Fibroblast of lung (primary cell): ENCODE data around the gene WARS2. TPM values are rescaled to one million over a fixed set of nuclear protein-coding genes. Genes with fewer than 3 reads are reported as not detected.
"Not testable (repeated sequence)": the region's sequence is repeated elsewhere in the genome, so short reads cannot be mapped to it uniquely, and the experiment has no call there.

Experiments
- DNase-seq, 2 donors: peaks; one replicate each; pipeline versions ENCODE4 v3.0.0 to v3.0.0-alpha.2; 2010; ENCODE audit warnings: low read depth in 2 of 2
- H2AFZ ChIP-seq: 2 replicates; pipeline ENCODE4 v1.5.1; 2012; ENCODE audit warnings: low read length, control low read depth, inconsistent platforms
- H3K27ac ChIP-seq: 2 replicates; pipeline ENCODE4 v1.5.1; 2011; ENCODE audit warnings: low read length, control low read depth; ENCODE audit not compliant: insufficient read depth
- H3K27me3 ChIP-seq: 2 replicates; pipeline ENCODE4 v1.5.1; 2011; ENCODE audit warnings: mild to moderate bottlenecking, low read length; ENCODE audit not compliant: control insufficient read depth, insufficient read depth
- H3K36me3 ChIP-seq: 2 replicates; pipeline ENCODE4 v1.5.1; 2011; ENCODE audit warnings: low read length; ENCODE audit not compliant: control insufficient read depth, insufficient read depth
- H3K4me1 ChIP-seq: 2 replicates; pipeline ENCODE4 v1.5.1; 2011; ENCODE audit warnings: low read length; ENCODE audit not compliant: control insufficient read depth, insufficient read depth; ENCODE audit errors: extremely low read depth
- H3K4me2 ChIP-seq: 2 replicates; pipeline ENCODE4 v1.5.1; 2011; ENCODE audit warnings: low read length, control low read depth; ENCODE audit not compliant: insufficient read depth; ENCODE audit errors: extremely low read depth
- H3K4me3 ChIP-seq, 4 experiments: fragments of 200-600 bp in 1 of 4; sonication (generic) in 1 of 4; replicated peaks in 1 of 4; 2 replicates each; pipeline ENCODE4 v1.5.1; 2011 to 2016; ENCODE audit warnings: low read length in 4 of 4, low read depth in 3 of 4, mild to moderate bottlenecking in 3 of 4, control low read depth in 2 of 4, inconsistent platforms in 1 of 4, mixed read lengths in 1 of 4; ENCODE audit not compliant: insufficient read depth in 1 of 4; ENCODE audit errors: control extremely low read depth in 1 of 4
- H3K79me2 ChIP-seq: 2 replicates; pipeline ENCODE4 v1.5.1; 2012; ENCODE audit warnings: mild to moderate bottlenecking, low read length, inconsistent platforms; ENCODE audit not compliant: control insufficient read depth, insufficient read depth
- H3K9ac ChIP-seq: 2 replicates; pipeline ENCODE4 v1.5.1; 2011; ENCODE audit warnings: mild to moderate bottlenecking, low read length, control low read depth; ENCODE audit not compliant: insufficient read depth
- H3K9me3 ChIP-seq: 2 replicates; pipeline ENCODE4 v1.5.1; 2012; ENCODE audit warnings: low read depth, low read length; ENCODE audit not compliant: control insufficient read depth, insufficient read depth
- H4K20me1 ChIP-seq: 2 replicates; pipeline ENCODE4 v1.5.1; 2011; ENCODE audit warnings: low read length; ENCODE audit not compliant: control insufficient read depth, insufficient read depth; ENCODE audit errors: extremely low read depth
- EZH2 ChIP-seq: IDR thresholded peaks from 2 replicates; pipeline ENCODE4 v1.5.1; 2012; ENCODE audit warnings: low read length, control low read depth, mild to moderate bottlenecking; ENCODE audit errors: missing control alignments
- polyA plus RNA-seq, 2 donors: library from polyadenylated mRNA; depleted of rRNA in 1 of 2; stranded (reverse) in 1 of 2; unstranded in 1 of 2; fragments of >200 nt; gene quantifications; 2 replicates each; pipeline ENCODE4 v1.2.1, GENCODE V29; 2011 to 2012; ENCODE audit warnings: missing spikeins in 1 of 2
- total RNA-seq: library from RNA; depleted of rRNA; stranded (reverse); fragments of >200 nt; gene quantifications from 2 replicates; pipeline ENCODE4 v1.2.1, GENCODE V29; 2014
- TF ChIP-seq, protein P1 (sequence below), 2 donors: IDR thresholded peaks in 1 of 2; conservative IDR thresholded peaks in 1 of 2; 1 replicate in 1 of 2; 2 replicates in 1 of 2; pipeline ENCODE4 v1.5.1; 2011 to 2012; ENCODE audit warnings: low read length in 2 of 2, control low read depth in 1 of 2, inconsistent platforms in 1 of 2, low read depth in 1 of 2, mild to moderate bottlenecking in 1 of 2

The WARS2 gene
- total and polyA plus RNA-seq, 2 donors (not counting 1 experiment from before 2014, with no cell fraction given), result 13.3 to 20.3 TPM

DNA sequence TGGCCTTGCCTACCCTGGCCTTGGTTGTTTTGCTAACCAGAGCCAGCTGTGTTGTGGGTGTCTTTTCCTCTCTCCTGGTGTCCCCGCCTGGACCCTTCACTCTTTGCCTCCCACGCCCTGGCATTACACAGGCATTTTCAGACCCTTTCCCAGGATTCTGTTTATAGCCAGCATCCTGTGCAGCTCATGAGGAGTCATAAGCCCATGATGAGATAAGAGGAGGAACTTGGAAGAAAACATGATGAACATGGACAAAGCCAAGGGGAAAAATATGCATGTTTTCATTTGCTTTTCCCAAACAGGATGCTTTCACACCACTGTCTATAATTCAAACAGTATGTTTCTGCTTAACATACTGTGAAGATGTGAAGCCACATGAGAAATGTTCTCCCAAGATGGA, 18.7 kb upstream of the WARS2 start:
- no peaks in the 10 kb centered on the region for H3K36me3 ChIP-seq
- no peaks in the 10 kb centered on the region for H3K9me3 ChIP-seq
- no peaks in the 10 kb centered on the region for H3K79me2 ChIP-seq
- H3K9ac ChIP-seq, result no peak overlapping the region
- no peak overlapping the region for H3K4me3 ChIP-seq
- no peak overlapping the region for H2AFZ ChIP-seq
- no peaks in the 10 kb centered on the region for H3K27me3 ChIP-seq
- TF ChIP-seq EZH2, result no peak
- TF ChIP-seq, protein P1, sequence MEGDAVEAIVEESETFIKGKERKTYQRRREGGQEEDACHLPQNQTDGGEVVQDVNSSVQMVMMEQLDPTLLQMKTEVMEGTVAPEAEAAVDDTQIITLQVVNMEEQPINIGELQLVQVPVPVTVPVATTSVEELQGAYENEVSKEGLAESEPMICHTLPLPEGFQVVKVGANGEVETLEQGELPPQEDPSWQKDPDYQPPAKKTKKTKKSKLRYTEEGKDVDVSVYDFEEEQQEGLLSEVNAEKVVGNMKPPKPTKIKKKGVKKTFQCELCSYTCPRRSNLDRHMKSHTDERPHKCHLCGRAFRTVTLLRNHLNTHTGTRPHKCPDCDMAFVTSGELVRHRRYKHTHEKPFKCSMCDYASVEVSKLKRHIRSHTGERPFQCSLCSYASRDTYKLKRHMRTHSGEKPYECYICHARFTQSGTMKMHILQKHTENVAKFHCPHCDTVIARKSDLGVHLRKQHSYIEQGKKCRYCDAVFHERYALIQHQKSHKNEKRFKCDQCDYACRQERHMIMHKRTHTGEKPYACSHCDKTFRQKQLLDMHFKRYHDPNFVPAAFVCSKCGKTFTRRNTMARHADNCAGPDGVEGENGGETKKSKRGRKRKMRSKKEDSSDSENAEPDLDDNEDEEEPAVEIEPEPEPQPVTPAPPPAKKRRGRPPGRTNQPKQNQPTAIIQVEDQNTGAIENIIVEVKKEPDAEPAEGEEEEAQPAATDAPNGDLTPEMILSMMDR (conservative IDR thresholded peaks at IDR 0.05 in 1 of 2, IDR thresholded peaks at IDR 0.05 in 1 of 2; ENCODE audit: low read depth in 1 of 2, low read length in 2 of 2), result no peak
- no peaks in the 10 kb centered on the region for H4K20me1 ChIP-seq
- peaks cover 2% of the 10 kb centered on the region for H3K4me1 ChIP-seq
- H3K4me2 ChIP-seq, result no peak overlapping the region
- H3K27ac ChIP-seq, result peak overlapping the region; percentile 26
- DNase-seq, result peak in 1 of 2 donors; percentile 15

DNA sequence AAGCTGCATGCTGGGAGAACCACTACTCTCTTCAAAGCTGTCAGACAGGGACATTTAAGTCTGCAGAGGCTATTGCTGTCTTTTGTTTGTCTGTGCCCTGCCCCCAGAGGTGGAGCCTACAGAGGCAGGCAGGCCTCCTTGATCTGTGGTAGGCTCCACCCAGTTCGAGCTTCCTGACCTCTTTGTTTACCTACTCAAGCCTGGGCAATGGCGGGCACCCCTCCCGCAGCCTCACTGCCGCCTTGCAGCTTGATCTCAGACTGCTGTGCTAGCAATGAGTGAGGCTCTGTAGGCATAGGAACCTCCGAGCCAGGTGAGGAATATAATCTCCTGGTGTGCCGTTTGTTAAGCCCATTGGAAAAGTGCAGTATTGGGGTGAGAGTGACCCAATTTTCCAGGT, 16.3 kb upstream of the WARS2 start:
- not testable (repeated sequence) for H2AFZ ChIP-seq, H3K4me3 ChIP-seq, DNase-seq, H3K9me3 ChIP-seq, H3K4me1 ChIP-seq, H3K9ac ChIP-seq, H4K20me1 ChIP-seq, H3K36me3 ChIP-seq, H3K79me2 ChIP-seq, H3K27me3 ChIP-seq, H3K4me2 ChIP-seq, H3K27ac ChIP-seq

DNA sequence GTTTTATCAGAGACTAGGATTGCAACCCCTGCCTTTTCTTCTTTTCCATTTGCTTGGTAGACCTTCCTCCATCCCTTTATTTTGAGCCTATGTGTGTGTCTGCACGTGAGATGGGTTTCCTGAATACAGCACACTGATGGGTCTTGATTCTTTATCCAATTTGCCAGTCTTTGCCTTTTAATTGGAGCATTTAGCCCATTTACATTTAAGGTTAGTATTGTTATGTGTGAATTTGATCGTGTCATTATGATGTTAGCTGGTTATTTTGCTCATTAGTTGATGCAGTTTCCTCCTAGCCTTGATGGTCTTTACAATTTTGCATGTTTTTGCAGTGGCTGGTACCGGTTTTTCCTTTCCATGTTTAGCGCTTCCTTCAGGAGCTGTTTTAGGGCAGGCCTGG, 14.6 kb upstream of the WARS2 start:
- not testable (repeated sequence) for H3K9ac ChIP-seq, DNase-seq, H3K79me2 ChIP-seq, H2AFZ ChIP-seq, H3K36me3 ChIP-seq, H3K9me3 ChIP-seq, H4K20me1 ChIP-seq, H3K27ac ChIP-seq, H3K4me3 ChIP-seq, H3K4me1 ChIP-seq, H3K27me3 ChIP-seq, H3K4me2 ChIP-seq

DNA sequence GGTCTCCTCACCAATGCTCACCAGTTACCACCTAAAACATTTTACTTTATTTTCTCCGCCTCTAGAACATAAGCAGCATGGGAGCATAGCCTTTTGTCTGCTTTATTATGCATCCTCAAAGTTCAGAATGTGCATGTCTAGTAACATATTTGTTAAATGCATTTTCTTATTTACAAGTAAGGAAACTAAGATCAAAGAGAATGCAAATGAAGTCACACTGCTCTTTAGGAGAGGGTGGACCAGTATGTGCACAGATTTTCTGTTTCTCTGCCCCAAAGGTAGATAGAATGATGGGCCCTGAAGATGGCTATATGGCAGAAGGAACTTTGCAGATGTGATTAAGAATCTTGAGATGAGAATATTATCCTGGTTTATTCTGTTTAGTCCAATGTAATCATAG, 9.7 kb upstream of the WARS2 start:
- Histone ChIP-seq H3K79me2 (no peaks in the 10 kb centered on the region), H3K4me1 (no peaks in the 10 kb centered on the region), H3K9ac (no peak overlapping the region), H3K4me3 (no peak overlapping the region), H3K9me3 (no peaks in the 10 kb centered on the region), H3K4me2 (no peak overlapping the region), H3K27me3 (no peaks in the 10 kb centered on the region), H3K27ac (no peak overlapping the region), H3K36me3 (no peaks in the 10 kb centered on the region), H2AFZ (no peak overlapping the region), H4K20me1 (no peaks in the 10 kb centered on the region)
- DNase-seq, result no peak
- TF ChIP-seq, protein P1 (conservative IDR thresholded peaks at IDR 0.05 in 1 of 2, IDR thresholded peaks at IDR 0.05 in 1 of 2; ENCODE audit: low read depth in 1 of 2, low read length in 2 of 2), result no peak
- no peak for TF ChIP-seq EZH2
